NCI-H2107 treated with DMSO at 0.1 percent for 48 hours (cell line): ENCODE data around the gene ANKRD13D.

Experiments
- DNase-seq: peaks from one replicate; lab custom pipeline; 2025; ENCODE audit not compliant: unreplicated experiment; lab: John Stamatoyannopoulos, UW

Gene ANKRD13D

DNA sequence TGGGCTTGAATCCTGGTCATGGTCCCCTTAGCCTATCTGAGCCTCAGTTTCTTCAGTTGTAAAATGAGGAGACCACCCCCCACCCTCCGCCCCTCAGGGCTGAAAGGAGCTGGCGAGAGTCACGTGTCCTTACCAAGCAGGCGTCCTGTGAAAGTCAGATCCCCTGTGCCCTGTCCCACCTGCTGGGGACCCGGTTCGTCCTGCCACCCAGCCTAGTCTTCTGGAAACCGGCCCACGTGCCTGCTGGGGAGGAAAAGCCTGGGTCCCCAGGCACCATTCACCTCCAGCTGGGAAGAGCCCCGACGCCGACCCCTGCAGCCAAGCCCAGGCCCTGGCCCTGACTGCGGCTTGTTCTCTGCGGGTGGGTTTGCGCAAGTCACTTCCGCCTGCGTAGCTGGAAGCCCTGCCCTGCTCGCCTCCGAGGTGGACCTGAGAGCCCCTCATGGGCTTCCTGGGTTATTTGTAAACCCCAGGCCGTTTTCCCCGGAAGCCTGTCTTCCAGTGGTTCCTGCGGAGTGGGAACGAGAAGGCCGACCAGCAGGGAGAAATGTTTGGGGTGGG lies 13.5 kb downstream of the ANKRD13D start:
- DNase-seq: no peak

DNA sequence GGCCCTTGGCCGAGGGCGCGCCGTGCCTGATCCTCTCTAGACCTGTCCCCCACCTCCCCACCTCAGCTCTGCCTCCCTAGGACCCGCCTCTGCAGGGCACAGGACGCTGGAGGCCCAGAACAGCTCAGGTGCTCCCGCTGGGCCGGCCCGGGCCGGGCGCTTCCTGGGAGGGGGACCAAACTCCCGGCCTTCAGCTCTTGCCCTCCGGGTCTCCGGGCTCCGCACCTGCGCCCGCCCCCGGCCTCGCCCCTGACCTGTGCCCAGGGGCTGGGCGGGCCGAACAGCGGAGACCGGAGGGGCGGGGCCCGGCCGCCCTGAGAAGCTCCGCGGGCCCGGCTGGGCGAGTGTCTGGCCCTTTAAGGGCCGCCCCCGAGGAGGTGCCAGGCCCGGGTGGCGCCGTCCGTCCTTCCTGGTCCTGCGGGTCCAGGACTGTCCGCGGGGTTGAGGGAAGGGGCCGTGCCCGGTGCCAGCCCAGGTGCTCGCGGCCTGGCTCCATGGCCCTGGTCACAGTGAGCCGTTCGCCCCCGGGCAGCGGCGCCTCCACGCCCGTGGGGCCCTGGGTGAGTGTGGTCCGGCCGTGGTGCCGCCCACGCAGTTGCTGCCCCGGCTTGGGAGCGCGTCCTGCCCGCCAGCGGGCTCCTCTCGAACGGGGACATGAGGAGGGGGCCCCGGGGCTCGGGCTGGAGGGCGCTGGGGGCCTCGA lies 14.2 kb downstream of the ANKRD13D start, which contains the start of gene SSH3:
Gene SSH3 (plus strand): TSS at position 399 of the 703 bp plus-strand sequence. CDS start 96 bp downstream, at position 495.
- DNase-seq: no peak

DNA sequence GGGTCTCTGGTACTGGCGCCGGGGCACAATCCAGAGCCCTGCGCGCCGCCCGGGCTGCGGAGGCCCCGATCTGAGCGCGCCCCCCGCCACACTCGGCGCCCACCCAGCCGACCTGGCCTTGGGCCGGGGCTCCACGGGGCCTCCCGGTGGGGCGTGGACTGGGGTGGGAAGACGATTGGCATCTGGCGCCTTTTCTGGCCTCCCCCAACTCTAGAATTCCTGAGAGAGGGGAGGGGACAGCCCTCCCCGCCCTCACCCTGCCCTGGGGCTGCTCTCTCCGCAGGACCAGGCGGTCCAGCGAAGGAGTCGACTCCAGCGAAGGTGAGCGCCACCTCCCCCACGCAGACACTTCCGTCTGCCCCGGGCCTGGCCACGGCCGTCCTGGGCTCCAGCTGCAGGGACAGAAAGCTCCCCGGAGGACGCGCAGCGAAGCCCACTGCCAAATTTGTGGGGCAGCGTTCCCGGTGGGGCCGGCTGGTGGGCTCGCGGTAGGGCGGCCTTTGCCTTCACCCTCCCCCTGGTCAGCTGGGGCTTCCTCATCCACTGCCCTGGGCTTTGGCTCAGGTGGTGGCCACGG lies 14.8 kb downstream of the ANKRD13D start:
- no peak for DNase-seq

DNA sequence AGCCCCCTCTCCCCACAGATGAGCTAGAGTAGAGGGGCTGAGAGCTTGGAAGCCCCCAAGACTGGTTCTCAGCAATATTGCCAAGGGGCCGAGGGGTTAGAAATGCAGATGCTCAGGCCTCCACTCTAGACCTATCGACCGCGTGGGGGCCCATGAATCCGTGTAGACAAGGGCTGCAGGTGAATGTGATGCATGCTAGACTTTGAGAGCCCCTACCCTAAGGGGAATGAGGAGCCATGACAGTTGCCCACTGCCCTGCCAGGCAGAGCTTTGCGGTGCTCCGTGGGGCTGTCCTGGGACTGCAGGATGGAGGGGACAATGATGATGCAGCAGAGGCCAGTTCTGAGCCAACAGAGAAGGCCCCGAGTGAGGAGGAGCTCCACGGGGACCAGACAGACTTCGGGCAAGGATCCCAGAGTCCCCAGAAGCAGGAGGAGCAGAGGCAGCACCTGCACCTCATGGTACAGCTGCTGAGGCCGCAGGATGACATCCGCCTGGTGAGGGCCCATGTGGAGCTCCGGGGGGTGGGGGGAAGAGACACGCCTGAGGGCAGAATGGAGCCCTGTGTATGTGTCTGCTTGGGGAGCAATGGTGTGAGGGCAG lies 15.5 kb downstream of the ANKRD13D start:
- DNase-seq: no peak

DNA sequence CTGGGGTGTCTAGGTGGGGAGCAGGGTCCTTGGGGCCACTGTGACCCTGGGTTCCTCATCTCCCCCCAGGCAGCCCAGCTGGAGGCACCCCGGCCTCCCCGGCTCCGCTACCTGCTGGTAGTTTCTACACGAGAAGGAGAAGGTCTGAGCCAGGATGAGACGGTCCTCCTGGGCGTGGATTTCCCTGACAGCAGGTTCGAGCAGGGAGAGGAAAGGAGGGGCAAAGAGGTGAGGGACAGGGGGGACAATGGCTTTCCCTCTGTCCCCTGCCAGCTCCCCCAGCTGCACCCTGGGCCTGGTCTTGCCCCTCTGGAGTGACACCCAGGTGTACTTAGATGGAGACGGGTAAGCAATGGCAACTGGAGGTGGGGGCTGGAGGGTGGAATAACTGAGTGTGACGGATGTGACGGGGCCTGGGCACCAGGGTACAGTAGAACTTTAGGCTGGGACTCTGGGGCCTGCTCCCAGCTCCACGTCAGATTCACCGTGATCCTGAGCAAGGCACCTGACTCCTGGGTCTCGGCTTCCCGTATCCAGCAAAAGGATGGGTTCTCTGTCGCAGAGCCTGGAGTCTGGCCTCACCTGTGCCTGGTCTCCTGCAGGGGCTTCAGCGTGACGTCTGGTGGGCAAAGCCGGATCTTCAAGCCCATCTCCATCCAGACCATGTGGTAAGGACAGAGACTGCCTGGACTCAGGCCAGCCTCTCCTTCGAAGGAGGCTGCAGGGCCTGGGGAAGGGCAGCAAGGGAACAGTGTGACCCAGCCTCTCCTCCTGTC lies 17.9 kb downstream of the ANKRD13D start:
- no peak for DNase-seq

DNA sequence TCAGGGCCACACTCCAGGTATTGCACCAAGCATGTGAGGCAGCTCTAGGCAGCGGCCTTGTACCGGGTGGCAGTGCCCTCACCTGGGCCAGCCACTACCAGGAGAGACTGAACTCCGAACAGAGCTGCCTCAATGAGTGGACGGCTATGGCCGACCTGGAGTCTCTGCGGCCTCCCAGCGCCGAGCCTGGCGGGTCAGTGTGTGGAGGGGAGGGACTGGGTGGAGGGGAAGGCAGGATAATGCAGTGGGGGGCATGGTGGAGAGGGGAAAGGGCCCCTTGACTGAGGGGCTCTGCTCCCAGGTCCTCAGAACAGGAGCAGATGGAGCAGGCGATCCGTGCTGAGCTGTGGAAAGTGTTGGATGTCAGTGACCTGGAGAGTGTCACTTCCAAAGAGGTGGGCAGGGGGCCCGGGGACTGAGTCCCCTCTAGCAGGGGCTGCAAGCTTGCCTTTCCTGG lies 18.5 kb downstream of the ANKRD13D start:
- DNase-seq: no peak

DNA sequence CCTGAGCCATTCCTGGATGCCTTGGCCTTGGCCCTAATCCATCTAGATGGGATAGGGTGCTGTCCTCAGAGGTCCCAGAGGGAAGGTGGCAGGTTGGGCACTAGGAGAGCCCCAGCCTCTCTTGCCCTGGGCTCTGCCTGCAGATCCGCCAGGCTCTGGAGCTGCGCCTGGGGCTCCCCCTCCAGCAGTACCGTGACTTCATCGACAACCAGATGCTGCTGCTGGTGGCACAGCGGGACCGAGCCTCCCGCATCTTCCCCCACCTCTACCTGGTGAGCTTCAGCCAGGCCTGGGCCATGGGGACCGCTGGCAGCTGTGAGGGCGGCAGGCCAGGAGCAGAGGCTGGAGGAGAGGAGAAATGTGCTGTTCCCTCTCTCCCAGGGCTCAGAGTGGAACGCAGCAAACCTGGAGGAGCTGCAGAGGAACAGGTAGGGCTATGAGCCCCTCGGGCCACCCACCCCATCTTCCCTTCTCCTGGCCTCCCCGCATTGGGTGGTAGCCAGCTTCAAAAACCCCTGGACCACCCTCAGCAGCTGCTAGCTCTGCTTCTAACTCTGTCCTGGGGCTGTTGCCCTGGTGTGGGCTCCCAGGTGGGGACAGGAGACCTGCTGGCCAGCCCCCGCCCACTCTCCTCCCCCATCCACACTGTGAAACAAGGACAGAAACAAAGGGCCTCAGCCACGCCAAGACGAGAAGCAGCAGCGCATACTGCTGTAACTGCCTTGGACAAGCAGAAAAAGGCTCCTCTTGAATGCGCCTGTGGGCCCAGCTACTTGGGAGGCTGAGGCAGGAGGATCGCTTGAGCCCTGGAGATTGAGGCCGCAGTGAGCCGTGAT lies 19.1 kb downstream of the ANKRD13D start:
- no peak for DNase-seq

DNA sequence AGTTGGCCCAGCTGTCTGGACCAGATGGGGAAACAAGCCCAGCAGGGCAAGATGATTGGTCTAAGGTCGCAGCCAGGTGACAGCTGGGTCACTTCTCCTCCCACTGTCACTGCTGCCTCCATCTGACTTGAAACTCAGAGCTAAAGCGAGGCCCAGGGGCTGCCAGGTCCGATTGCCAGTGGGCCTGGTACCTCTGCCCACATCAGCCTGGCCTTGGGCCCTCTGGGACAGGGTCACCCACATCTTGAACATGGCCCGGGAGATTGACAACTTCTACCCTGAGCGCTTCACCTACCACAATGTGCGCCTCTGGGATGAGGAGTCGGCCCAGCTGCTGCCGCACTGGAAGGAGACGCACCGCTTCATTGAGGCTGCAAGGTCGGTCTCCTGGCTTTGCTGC lies 20.1 kb downstream of the ANKRD13D start:
- DNase-seq: no peak

DNA sequence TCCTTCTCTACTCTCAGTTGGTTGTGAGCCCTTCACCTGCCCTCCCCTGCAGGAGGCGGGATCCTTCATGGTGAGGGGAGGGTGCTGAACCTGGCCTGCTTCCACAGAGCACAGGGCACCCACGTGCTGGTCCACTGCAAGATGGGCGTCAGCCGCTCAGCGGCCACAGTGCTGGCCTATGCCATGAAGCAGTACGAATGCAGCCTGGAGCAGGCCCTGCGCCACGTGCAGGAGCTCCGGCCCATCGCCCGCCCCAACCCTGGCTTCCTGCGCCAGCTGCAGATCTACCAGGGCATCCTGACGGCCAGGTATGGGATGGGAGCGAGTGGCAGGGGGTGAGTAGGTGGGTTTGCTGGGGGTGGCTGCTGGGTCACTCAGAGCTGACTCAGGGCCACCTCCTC lies 20.6 kb downstream of the ANKRD13D start:
- no peak for DNase-seq

DNA sequence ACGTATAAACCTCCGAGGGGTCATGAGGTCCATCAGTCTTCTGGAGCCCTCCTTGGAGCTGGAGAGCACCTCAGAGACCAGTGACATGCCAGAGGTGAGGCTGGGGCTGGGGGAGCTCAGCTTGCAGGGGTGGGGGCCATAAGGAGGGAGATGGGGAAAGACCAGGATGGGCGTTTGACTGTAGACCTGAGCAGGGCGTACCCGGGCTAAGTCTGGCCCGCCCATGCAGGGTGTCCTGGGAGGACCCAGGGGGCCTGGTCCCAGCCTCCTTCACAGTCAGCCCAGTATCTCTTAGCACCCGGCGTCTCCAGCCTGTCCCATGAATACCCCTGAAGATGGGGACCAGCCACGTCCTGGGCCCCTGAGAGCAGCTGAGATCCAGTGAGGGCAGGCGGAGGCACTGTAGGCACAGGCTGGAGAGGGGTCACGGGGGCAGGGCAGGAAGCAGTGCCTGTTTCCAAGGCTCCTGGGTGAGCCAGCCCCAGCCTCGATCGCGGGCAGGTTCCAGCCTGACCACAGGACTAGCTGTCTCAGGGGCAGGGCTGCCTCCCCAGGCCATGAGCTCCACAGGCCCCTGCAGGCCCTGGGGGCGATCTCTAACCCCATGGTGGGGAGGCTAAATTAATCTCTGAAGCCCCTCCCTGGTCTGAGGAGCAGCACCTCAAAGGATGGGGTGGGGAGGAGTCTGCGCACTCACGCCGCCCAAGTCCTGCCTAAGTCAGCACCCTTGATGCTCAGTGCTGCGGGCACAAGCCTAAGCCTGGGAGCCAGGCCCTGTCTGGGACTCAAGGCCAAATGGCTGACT lies 21.3 kb downstream of the ANKRD13D start:
- no peak for DNase-seq

DNA sequence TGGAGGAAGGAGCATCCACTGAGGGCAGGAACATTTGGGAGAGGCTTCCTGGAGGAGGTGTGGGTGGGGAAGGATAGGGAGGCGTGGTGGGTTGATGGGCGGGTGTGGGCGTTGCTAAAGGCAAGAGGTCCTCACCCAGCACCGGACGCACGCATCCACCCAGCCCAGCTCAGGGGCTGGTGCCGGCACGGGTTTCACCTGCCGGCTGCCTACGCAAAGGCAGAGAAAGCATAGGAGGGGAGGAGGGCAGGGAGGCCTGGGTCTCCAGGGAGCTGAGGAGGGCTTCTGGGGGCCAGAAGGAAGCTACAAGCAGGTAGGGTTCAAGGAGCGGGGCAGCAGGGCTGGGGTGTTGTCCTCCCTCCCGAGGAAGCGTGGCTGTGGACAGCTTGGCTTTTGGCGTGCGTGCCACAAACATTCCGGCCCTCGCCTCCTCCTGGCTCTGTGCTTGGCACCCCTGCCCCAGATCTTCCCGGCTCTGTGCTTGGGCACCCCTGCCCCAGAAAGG lies 22.0 kb downstream of the ANKRD13D start:
- DNase-seq: no peak

DNA sequence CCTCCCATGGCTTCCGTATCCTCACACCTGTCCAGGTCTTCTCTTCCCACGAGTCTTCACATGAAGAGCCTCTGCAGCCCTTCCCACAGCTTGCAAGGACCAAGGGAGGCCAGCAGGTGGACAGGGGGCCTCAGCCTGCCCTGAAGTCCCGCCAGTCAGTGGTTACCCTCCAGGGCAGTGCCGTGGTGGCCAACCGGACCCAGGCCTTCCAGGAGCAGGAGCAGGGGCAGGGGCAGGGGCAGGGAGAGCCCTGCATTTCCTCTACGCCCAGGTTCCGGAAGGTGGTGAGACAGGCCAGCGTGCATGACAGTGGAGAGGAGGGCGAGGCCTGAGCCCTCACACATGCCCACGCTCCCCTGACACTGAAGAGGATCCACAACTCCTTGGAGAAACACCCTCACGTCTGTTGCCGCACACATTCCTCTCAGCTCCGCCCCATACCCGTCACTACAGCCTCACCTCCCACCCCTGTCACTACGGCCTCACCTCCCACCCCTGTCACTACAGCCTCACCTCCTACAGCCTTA lies 22.5 kb downstream of the ANKRD13D start:
- DNase-seq: no peak

DNA sequence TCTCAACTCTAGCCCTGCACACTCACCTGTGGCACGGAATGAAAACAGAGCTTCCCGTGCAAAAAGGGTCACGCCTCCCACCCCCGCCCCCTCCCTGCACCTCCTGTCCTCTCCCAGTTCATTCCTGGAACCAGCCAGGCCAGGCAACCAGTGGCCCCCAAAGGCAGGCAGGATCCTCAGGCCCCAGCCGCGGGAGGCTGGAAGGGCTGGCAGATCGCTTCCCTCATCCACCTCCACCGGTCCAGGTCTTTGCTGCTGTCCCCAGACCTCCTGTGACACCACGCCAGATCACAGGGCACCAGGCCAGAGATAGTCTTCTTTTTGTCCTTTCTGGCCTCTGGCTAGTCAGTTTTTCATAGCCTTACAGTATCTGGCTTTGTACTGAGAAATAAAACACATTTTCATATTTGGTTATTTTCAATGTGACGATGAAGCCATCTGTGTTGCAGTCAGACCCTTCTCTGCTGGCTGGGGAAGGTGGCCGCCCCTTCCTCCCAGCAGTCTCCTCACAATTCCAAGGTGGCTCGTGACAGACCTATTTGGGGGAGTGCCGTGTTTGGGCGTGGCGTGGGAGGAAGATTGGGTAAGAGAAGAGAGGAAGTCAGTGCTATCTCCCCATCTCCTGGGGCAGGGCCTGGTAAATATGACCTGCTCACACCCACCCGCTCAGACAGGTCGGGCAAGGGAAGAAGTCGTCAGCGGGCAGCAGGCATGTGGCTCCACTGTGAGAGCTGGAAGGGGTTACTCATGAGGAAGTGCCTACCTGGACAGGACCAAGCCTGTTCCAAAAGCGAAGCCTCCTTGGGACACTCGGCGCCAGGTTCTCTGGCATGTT lies 23.3 kb downstream of the ANKRD13D start:
- no peak for DNase-seq

DNA sequence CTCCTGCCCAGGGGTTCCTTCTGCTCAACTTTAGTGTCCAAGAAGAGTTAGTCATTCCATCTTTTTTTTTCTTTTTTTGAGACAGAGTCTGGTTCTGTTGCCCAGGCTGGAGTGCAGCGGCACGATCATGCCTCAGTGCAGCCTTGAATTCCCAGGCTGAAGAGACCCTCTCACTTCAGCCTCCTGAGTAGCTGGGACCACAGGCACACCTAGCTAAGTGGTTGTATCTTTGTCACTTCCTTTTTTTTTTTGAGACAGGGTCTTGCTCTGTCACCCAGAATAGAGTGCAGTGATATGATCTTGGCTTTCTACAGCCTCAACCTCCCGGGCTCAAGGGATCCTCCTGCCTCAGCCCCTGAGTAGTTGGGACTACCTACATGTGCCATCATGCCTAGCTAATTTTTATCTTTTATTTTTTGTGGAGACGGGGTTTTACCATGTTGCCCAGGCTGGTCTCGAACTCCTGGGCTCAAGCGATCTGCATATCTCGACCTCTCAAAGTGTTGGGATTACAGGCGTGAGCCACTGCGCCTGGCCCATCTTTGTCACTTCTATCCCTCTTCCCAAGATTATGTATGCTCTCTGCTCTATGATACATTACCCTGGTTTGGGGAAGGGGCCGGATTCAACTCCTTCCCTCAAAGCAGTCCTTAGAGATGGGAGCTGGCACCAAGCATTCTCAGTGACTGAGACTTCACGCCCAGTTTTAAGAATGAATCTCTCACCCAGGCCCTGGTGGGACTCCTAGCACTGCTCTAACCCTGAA lies 24.2 kb downstream of the ANKRD13D start:
- no peak for DNase-seq

DNA sequence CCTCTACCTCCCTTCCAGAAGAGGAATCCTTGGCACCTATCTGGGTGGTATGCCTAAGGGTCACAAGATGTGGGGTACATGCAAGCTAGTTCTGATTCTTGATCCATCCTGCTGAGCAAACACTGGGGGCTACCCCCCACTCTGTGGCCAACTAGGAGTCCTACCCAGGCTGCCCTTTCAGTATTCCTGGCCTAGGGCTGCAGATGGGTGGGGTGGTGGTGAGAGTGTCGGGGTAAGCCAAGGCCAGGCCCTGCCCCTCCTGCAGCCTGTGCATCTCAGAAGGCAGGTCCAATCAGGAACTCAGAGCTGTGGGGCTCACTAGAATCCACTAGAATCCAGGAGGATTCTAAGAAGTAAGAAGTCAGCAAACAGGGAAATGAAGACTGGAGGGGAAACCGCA lies 25.1 kb downstream of the ANKRD13D start:
- no peak for DNase-seq

DNA sequence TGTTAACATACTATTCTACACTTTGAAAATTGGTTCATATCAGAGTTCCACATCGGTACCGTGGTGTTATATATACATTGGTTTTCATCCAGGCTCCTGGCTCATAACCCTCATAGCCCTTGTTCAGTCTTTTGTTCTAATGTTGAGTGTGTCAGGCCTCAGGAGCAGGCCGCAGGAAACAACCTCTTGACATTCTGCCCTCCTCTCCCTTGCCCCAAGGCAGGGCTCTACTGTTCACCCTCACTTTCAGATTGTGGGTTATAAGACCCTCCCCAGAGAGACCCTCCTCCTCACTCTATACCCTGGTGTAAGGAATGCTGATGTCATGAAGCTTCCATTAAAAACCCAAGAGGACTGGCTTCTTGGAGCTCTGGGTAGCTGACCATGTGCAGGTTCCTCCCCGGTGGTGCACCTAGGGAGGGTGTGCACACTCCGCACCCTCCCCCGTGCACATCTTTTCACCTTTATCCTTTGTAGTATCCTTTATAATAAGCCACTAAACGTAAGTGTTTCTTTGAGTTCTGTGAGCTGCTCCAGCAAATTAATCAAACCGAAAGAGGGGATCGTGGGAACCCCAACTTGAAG lies 26.3 kb downstream of the ANKRD13D start:
- DNase-seq: no peak

DNA sequence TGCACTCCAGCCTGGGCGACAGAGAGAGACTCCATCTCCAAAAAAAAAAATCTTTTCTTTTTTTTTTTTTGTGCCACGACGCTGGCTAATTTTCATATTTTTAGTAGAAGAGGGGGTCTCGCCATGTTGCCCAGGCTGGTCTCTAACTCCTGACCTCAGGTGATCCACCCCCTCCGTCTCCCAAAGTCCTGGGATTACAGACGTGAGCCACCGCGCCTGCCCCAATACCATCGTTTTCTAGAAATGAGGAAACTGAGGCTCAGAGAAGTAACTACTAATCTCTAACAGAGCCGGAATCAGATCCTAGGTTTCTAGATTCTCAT lies 27.7 kb downstream of the ANKRD13D start:
- DNase-seq: no peak
